HepG2 (cell line): ENCODE results near the gene CD248. TPM values are rescaled to one million over a fixed set of nuclear protein-coding genes. Genes with fewer than 3 reads are reported as not detected.

Experiments used
- CTCF ChIP-seq: sonication (generic); formaldehyde crosslinking; IDR thresholded peaks from 2 replicates; pipeline ENCODE4 v1.5.0; 2020; ENCODE audit warnings: mild to moderate bottlenecking, missing genetic modification reagents, moderate library complexity
- DRAP1 ChIP-seq: IDR thresholded peaks from 2 replicates; pipeline ENCODE4 v1.6.1; 2016; ENCODE audit warnings: missing genetic modification reagents, missing compliant biosample characterization
- HMGXB4 ChIP-seq, 2 experiments: sonication (generic) in 1 of 2; formaldehyde crosslinking in 1 of 2; IDR thresholded peaks; 2 replicates each; pipeline versions ENCODE4 v1.4.0 to v1.6.1; 2018 to 2020; ENCODE audit warnings: missing genetic modification reagents in 2 of 2, borderline replicate concordance in 1 of 2, low read depth in 1 of 2, mild to moderate bottlenecking in 1 of 2, missing biosample characterization in 1 of 2
- MIXL1 ChIP-seq: IDR thresholded peaks from 2 replicates; pipeline ENCODE4 v1.6.1; 2016
- NR3C1 ChIP-seq: sonication (generic); formaldehyde crosslinking; IDR thresholded peaks from 2 replicates; pipeline ENCODE4 v1.4.0; 2020; ENCODE audit warnings: missing genetic modification reagents
- PTBP1 ChIP-seq: fragments of 200-400 bp; formaldehyde crosslinking; IDR thresholded peaks from 2 replicates; pipeline ENCODE4 v1.6.1; 2018; ENCODE audit warnings: low read length, low read depth; ENCODE audit not compliant: poor library complexity, severe bottlenecking
- SMAD1 ChIP-seq: sonication (generic); formaldehyde crosslinking; IDR thresholded peaks from 2 replicates; pipeline ENCODE4 v1.4.0; 2020; ENCODE audit warnings: missing genetic modification reagents, low read depth, mild to moderate bottlenecking, borderline replicate concordance
- SP1 ChIP-seq, 2 experiments: fragments of 450-650 bp in 1 of 2; sonication (generic) in 1 of 2; formaldehyde crosslinking in 1 of 2; IDR thresholded peaks; 2 replicates each; pipeline versions ENCODE4 v1.4.0 to v1.6.1; 2016 to 2020; ENCODE audit warnings: missing genetic modification reagents in 1 of 2
- SP5 ChIP-seq: IDR thresholded peaks from 2 replicates; pipeline ENCODE4 v1.6.1; 2016; ENCODE audit warnings: low read depth, borderline replicate concordance
- SPEN ChIP-seq: sonication (generic); formaldehyde crosslinking; IDR thresholded peaks from 2 replicates; pipeline ENCODE4 v1.5.1; 2020; ENCODE audit warnings: low read depth, mild to moderate bottlenecking, missing genetic modification reagents
- THYN1 ChIP-seq: sonication (generic); formaldehyde crosslinking; IDR thresholded peaks from 2 replicates; pipeline ENCODE4 v1.8.1; 2023; ENCODE audit warnings: low read depth, mild to moderate bottlenecking, moderate library complexity, missing genetic modification reagents, borderline replicate concordance
- TIGD3 ChIP-seq: sonication (generic); formaldehyde crosslinking; IDR thresholded peaks from 2 replicates; pipeline ENCODE4 v1.5.1; 2020; ENCODE audit warnings: mild to moderate bottlenecking, missing genetic modification reagents, borderline replicate concordance
- ZBTB33 ChIP-seq: sonication (generic); formaldehyde crosslinking; IDR thresholded peaks from 2 replicates; pipeline ENCODE4 v1.4.0; 2020; ENCODE audit warnings: missing genetic modification reagents
- ZIK1 ChIP-seq: sonication (generic); formaldehyde crosslinking; IDR thresholded peaks from 2 replicates; pipeline ENCODE4 v1.5.0; 2020; ENCODE audit warnings: mild to moderate bottlenecking, low read depth, missing genetic modification reagents, borderline replicate concordance
- ZNF235 ChIP-seq: sonication (generic); formaldehyde crosslinking; IDR thresholded peaks from 2 replicates; pipeline ENCODE4 v1.8.1; 2023; ENCODE audit warnings: mild to moderate bottlenecking, missing genetic modification reagents, borderline replicate concordance
- ZNF740 ChIP-seq: sonication (generic); formaldehyde crosslinking; IDR thresholded peaks from 2 replicates; pipeline ENCODE4 v1.4.0; 2020; ENCODE audit warnings: missing genetic modification reagents
- ZNF776 ChIP-seq: sonication (generic); formaldehyde crosslinking; IDR thresholded peaks from 2 replicates; pipeline ENCODE4 v1.4.0; 2020; ENCODE audit warnings: mild to moderate bottlenecking, missing genetic modification reagents
- ZNF777 ChIP-seq: sonication (generic); formaldehyde crosslinking; IDR thresholded peaks from 2 replicates; pipeline ENCODE4 v1.4.0; 2020; ENCODE audit warnings: missing genetic modification reagents
- ZSCAN25 ChIP-seq: sonication (generic); formaldehyde crosslinking; IDR thresholded peaks from 2 replicates; pipeline ENCODE4 v1.8.0; 2022; ENCODE audit warnings: mild to moderate bottlenecking, missing genetic modification reagents
- polyA plus RNA-seq, 8 experiments: library from polyadenylated mRNA; depleted of rRNA in 3 of 8; stranded (reverse) in 7 of 8; unstranded in 1 of 8; fragments of >200 nt; fragmentation: Illumina TruSeq in 4 of 8; extraction: Trizol in 4 of 8; gene quantifications; 2 replicates each; pipeline versions ENCODE4 v1.2.1 to v1.2.3, GENCODE V29; 2011 to 2016; ENCODE audit warnings: low read depth in 4 of 8, missing spikeins in 1 of 8, mixed read lengths in 1 of 8; ENCODE audit not compliant: insufficient read depth in 1 of 8
- total RNA-seq, 5 experiments: library from RNA; depleted of rRNA; stranded (reverse); fragments of >200 nt; fragmentation: Illumina TruSeq; extraction: Trizol; gene quantifications; 2 replicates each; pipeline ENCODE4 v1.2.3, GENCODE V29; 2016; ENCODE audit warnings: low read depth in 1 of 5

CD248 gene
- total and polyA plus RNA-seq, 2 of the 13 experiments (the other 11 are each of a cell fraction or from before 2014, with no cell fraction given) = 0.25 to 0.35 TPM

- TF ChIP-seq ZBTB33 (CRISPR knock-in tag) (0 out of 2 replicates have a peak, but pooled peaks have one; percentile 5), SP1 (IDR thresholded peaks at IDR 0.05) (no peak), SP1 (CRISPR knock-in tag; IDR thresholded peaks at IDR 0.05) (peak; percentile 83), PTBP1 (peak; percentile 13), ZNF740 (CRISPR knock-in tag) (peak; percentile 65; the same call in 1 of the 2 replicates), MIXL1 (CRISPR knock-in tag) (no peak), ZNF777 (CRISPR knock-in tag) (no peak; the same call in none of the 2 replicates), ZNF776 (CRISPR knock-in tag) (peak; percentile 48; the same call in 1 of the 2 replicates), SPEN (CRISPR knock-in tag) (peak; percentile 5), CTCF (peak; percentile 31; the same call in 1 of the 2 replicates), DRAP1 (peak; percentile 61; the same call in 1 of the 2 replicates), SMAD1 (CRISPR knock-in tag) (0 out of 2 replicates have a peak, but pooled peaks have one; percentile 26), HMGXB4 (CRISPR knock-in tag; IDR thresholded peaks at IDR 0.05; ENCODE audit: borderline replicate concordance in 1 of 2, low read depth in 1 of 2) (no peak), THYN1 (no peak), ZNF235 (CRISPR knock-in tag) (peak; percentile 86), TIGD3 (CRISPR knock-in tag) (peak; percentile 42; the same call in 1 of the 2 replicates), SP5 (CRISPR knock-in tag) (peak; percentile 62), ZSCAN25 (no peak), ZIK1 (CRISPR knock-in tag) (no peak), NR3C1 (no peak)
Measured at GRCh38 chr11:66267379-66268243, 49.2 kb downstream of the CD248 start (continued).
